Measurements from ENCODE around the gene ZC3HAV1. TPM values are rescaled to one million over a fixed set of nuclear protein-coding genes. Genes with fewer than 3 reads are reported as not detected.
A peak's percentile ranks its signal among the peaks of the same experiment; 100 is the strongest.

Gene ZC3HAV1
- total RNA-seq, 1 donor from 2014 or later = 43.6 TPM

GRCh38 chr7:139124084-139124914 lies 14.8 kb upstream of the ZC3HAV1 start:
- Histone ChIP-seq H3K4me1 (peaks cover 3% of the 10 kb centered on the region), H3K4me3 (no peak overlapping the region), H3K27me3 (ENCODE audit: low read depth) (no peaks in the 10 kb centered on the region), H3K36me3 (no peaks in the 10 kb centered on the region), H3K9me3 (no peaks in the 10 kb centered on the region), H3K27ac (no peak overlapping the region)
- TF ChIP-seq CTCF (IDR thresholded peaks at IDR 0.05) = no peak
- ATAC-seq (no peak), DNase-seq (no peak)
- intact Hi-C loops (cut with DNase I) = no loop called here

GRCh38 chr7:139119486-139119849 lies 9.9 kb upstream of the ZC3HAV1 start:
- Histone ChIP-seq H3K9me3 (no peaks in the 10 kb centered on the region), H3K36me3 (no peaks in the 10 kb centered on the region), H3K27ac (no peak overlapping the region), H3K4me3 (no peak overlapping the region), H3K4me1 (peaks cover 17% of the 10 kb centered on the region), H3K27me3 (ENCODE audit: low read depth) (no peaks in the 10 kb centered on the region)
- DNase-seq (no peak), ATAC-seq (no peak)
- TF ChIP-seq CTCF (IDR thresholded peaks at IDR 0.05) = no peak
- intact Hi-C loops (cut with DNase I) = no loop called here

- Histone ChIP-seq H3K4me3 (no peak overlapping the region), H3K36me3 (no peaks in the 10 kb centered on the region), H3K27ac (no peak overlapping the region), H3K4me1 (peaks cover 17% of the 10 kb centered on the region), H3K27me3 (ENCODE audit: low read depth) (no peaks in the 10 kb centered on the region), H3K9me3 (no peaks in the 10 kb centered on the region)
- TF ChIP-seq CTCF (IDR thresholded peaks at IDR 0.05) = no peak
- intact Hi-C loops (cut with DNase I) = no loop called here
- ATAC-seq = peak; percentile 38 to 56
- no peak for DNase-seq
Observed at GRCh38 chr7:139118805-139119485, 9.4 kb upstream of the ZC3HAV1 start.

- no peak overlapping the region for H3K27ac ChIP-seq
- ATAC-seq = peak; percentile 57 to 80
Observed at GRCh38 chr7:139118234-139118804, 8.8 kb upstream of the ZC3HAV1 start.

More at GRCh38 chr7:139118234-139118804, 8.8 kb upstream of the ZC3HAV1 start:
- Histone ChIP-seq H3K4me3 (no peak overlapping the region), H3K9me3 (no peaks in the 10 kb centered on the region), H3K27me3 (ENCODE audit: low read depth) (no peaks in the 10 kb centered on the region), H3K36me3 (no peaks in the 10 kb centered on the region), H3K4me1 (peaks cover 17% of the 10 kb centered on the region)
- intact Hi-C loops (cut with DNase I) = no loop called here
- TF ChIP-seq CTCF (IDR thresholded peaks at IDR 0.05) = no peak
- DNase-seq = no peak
